ENCODE measurements around the gene PRKCD. TPM values are rescaled to one million over a fixed set of nuclear protein-coding genes. Genes with fewer than 3 reads are reported as not detected.

PRKCD gene
- total and polyA plus RNA-seq, 11 donors, result 5.3 to 44.5 (median 11.6) TPM

DNA sequence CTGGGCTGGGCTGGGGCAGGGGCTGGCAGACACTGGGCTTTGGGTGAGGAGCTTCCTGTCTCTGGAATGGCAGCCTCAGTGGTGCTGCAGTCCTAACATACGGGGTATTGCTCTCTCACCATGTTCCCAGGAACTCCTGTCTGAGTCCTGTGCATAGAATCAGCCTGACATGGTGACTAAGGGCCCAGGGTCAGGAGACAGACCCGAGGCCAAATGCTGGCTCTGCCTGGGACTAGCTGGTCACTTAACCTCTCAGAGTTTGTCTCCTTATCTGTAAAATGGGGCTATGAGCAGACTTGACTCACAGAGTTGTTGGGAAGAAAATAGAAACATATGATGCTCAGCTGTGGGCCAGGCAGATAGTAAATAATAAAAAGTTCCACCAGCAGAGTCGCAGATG lies 28.3 kb downstream of the PRKCD start:
- ATAC-seq, result no peak
- H3K36me3 ChIP-seq, result peaks cover 0 to 98% (median 46%) of the 10 kb centered on the region in 9 donors
- no peak overlapping the region for H3K4me3 ChIP-seq
- H3K27ac ChIP-seq, result no peak overlapping the region
- DNase-seq, result no peak
- peaks cover 0 to 23% (median 9%) of the 10 kb centered on the region in 12 donors for H3K4me1 ChIP-seq
- no peaks in the 10 kb centered on the region for H3K27me3 ChIP-seq
- WGBS, 4 donors, result 89 to 93% (median 91%) methylated on average over 2 to 3 of the region's 3 CpGs
- H3K9me3 ChIP-seq, result no peaks in the 10 kb centered on the region
- intact Hi-C loops (cut with DNase I), result no loop called here
- TF ChIP-seq, protein P1, sequence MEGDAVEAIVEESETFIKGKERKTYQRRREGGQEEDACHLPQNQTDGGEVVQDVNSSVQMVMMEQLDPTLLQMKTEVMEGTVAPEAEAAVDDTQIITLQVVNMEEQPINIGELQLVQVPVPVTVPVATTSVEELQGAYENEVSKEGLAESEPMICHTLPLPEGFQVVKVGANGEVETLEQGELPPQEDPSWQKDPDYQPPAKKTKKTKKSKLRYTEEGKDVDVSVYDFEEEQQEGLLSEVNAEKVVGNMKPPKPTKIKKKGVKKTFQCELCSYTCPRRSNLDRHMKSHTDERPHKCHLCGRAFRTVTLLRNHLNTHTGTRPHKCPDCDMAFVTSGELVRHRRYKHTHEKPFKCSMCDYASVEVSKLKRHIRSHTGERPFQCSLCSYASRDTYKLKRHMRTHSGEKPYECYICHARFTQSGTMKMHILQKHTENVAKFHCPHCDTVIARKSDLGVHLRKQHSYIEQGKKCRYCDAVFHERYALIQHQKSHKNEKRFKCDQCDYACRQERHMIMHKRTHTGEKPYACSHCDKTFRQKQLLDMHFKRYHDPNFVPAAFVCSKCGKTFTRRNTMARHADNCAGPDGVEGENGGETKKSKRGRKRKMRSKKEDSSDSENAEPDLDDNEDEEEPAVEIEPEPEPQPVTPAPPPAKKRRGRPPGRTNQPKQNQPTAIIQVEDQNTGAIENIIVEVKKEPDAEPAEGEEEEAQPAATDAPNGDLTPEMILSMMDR (IDR thresholded peaks at IDR 0.05), result no peak

DNA sequence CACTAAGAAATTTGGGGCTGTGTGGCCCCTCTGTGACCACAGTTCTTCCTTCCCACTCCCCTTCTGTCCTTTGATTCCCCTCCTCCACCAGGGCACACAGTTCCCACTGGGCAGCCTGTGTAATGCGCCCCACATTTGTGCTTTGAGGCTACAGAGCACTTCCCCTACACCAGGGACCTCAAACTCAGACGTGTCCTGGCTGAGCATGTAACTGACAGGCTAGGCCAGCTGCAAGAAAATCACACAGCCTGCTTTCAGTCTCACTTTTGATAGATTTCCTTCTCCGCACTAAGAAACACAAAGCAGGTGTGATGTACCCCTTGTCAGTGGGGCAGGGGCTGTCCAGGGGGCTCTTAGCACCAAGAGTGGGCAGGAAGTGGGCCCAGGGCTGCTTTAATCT lies 29.6 kb downstream of the PRKCD start:
- DNase-seq (peak in 1 of 5 donors; percentile 1), ATAC-seq (no peak)
- no peaks in the 10 kb centered on the region for H3K27me3 ChIP-seq
- intact Hi-C loops (cut with DNase I), result no loop called here
- WGBS, 4 donors, result 77 to 96% (median 90%) methylated on average over 3 of the region's 3 CpGs
- peaks cover 0 to 35% (median 18%) of the 10 kb centered on the region in 12 donors for H3K4me1 ChIP-seq
- H3K4me3 ChIP-seq, result no peak overlapping the region
- H3K9me3 ChIP-seq, result no peaks in the 10 kb centered on the region
- H3K27ac ChIP-seq, result no peak overlapping the region
- peaks cover 0 to 86% (median 35%) of the 10 kb centered on the region in 9 donors for H3K36me3 ChIP-seq
- no peak for TF ChIP-seq POLR2A (IDR thresholded peaks at IDR 0.05)
- TF ChIP-seq, protein P1 (IDR thresholded peaks at IDR 0.05), result no peak

DNA sequence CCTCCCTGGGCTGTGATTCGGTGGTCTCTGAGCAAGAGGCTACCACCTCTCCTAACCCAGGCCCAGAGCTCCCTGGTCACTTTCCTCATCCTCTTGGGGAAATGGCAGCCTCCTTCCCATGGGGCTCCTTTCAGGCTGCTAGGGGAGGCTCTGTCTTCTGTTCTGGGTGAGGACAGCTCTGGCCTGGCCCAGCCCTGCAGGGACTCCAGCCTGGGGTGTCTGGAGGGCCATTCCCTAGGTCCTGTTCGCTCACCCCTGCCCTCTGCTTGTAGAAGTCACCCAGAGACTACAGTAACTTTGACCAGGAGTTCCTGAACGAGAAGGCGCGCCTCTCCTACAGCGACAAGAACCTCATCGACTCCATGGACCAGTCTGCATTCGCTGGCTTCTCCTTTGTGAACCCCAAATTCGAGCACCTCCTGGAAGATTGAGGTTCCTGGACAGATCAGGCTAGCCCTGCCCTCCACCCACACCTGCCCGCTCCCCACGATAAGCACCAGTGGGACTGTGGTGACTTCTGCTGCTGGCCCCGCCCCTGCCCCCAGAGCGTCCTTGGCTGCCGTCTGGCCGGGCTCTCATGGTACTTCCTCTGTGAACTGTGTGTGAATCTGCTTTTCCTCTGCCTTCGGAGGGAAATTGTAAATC lies 30.9 kb downstream of the PRKCD start:
- no peak overlapping the region for H3K27ac ChIP-seq
- no peak overlapping the region for H3K4me3 ChIP-seq
- H3K4me1 ChIP-seq, result peaks cover 0 to 48% (median 22%) of the 10 kb centered on the region in 12 donors
- 84 to 89% (median 87%) methylated on average over 16 of the region's 16 CpGs for WGBS, 4 donors
- H3K9me3 ChIP-seq, result no peaks in the 10 kb centered on the region
- no peaks in the 10 kb centered on the region for H3K27me3 ChIP-seq
- ATAC-seq (no peak), DNase-seq (peak in 1 of 5 donors; percentile 50)
- no peak for TF ChIP-seq POLR2A (IDR thresholded peaks at IDR 0.05)
- TF ChIP-seq, protein P1 (IDR thresholded peaks at IDR 0.05), result no peak
- intact Hi-C loops (cut with DNase I), result no loop called here
- H3K36me3 ChIP-seq, result peaks cover 0 to 73% (median 26%) of the 10 kb centered on the region in 9 donors

DNA sequence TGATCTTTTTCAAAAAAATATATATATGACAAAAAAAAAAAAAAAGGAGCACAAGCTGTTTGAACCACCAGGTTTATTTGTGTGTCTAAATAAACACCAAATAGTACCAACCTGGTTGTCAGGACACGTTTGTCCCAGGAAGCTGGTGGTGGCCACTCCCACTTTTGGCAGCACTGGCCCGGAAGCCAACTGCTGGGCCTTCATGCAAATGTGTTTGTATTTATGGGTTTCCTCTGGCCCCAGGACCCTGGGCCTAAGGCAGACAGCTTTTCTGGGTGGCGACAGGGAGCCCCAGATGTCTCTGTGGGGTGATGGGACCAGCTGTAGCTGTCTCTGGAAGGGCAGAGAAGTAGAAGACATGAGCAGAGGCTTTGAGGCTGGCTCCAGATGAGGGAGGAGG lies 31.6 kb downstream of the PRKCD start:
- no peaks in the 10 kb centered on the region for H3K27me3 ChIP-seq
- H3K27ac ChIP-seq, result no peak overlapping the region
- 44 to 56% (median 49%) methylated on average over 3 of the region's 3 CpGs for WGBS, 4 donors
- H3K9me3 ChIP-seq, result no peaks in the 10 kb centered on the region
- no peak for TF ChIP-seq POLR2A (IDR thresholded peaks at IDR 0.05)
- TF ChIP-seq, protein P1 (IDR thresholded peaks at IDR 0.05), result no peak
- intact Hi-C loops (cut with DNase I), result no loop called here
- DNase-seq (peak in 1 of 5 donors; percentile 16), ATAC-seq (no peak)
- H3K36me3 ChIP-seq, result peaks cover 0 to 67% (median 26%) of the 10 kb centered on the region in 9 donors
- peaks cover 0 to 49% (median 22%) of the 10 kb centered on the region in 12 donors for H3K4me1 ChIP-seq
- no peak overlapping the region for H3K4me3 ChIP-seq
